NCI-H128 (cell line): ENCODE data around the gene CENPP.

Source experiments
- DNase-seq: peaks from one replicate; lab custom pipeline; 2025; ENCODE audit not compliant: unreplicated experiment; lab: John Stamatoyannopoulos, UW

CENPP gene

DNA sequence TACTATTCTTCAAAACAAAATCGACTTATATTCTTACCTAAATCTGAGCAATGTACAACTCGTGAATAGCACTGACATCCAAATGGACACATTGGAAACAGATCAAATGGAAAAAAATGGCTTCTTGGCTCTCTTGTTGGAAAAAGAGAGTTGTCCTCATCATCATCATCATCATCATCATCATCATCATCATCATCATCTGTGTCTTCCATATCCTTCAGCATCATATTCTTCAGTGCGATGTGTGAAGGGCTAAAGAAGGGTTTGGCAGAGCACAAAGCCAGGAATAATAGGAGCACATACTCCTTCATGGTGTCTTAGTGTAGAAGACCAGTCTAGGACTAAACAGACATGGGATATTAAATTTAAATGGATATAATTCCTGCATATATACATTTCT is 148.8 kb downstream of the CENPP start:
- DNase-seq: no peak

DNA sequence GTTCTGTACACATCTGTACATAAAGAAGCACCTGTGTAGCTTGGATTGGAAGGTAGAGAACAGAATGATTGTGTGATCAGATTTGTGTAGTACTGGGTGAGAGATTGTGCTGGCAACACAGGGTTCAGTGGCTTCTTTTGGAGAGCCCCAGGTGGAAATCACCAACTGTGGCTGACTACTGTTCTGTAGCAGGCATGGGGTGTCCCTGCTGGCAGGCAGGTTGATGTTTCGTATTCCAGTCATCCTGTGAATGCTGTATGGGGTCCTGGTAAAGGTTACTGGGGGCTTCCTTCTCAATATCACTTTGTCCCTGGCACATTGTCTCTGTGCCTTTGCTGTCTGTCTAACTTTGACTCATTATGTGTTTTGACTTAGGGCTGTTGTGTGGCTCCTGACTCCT is 151.2 kb downstream of the CENPP start:
- no peak for DNase-seq

DNA sequence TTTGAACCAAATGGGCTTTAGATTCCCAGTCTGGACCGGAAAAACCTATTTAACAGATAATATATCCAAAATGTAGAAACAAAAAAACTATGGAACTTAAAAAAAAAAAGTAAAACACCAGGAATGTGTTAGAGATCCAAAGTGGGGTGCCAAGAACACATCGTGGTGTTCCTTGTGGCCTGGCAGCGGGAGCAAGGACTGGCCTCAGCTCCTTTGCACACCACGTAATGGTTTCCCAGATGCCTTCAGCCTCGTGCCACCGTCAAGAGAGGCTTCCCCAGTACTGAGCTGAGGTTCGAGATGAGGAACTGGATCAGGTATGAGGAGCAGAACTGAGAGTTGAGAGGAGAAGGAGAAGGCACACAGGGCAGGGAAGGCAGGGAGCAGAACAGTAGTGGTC is 153.0 kb downstream of the CENPP start:
- no peak for DNase-seq

DNA sequence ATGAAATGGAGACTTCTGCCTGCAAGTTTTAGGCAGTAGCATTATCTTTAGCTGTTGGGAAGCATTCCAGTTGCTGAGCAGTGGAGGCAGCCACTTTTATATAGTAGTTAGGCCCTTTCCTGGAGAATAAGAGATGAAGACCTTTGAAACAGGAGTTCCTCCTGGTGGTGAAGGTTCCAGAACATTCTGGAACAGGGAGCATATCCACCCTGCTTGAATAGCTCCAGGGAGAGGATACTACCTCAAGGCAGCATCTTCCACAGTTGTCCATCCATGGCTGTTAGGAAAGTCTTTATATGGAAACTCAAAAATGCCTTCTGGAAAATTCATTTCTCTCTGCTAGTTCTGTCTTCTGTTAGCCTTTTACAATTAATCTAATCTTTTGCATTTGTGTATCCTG is 153.6 kb downstream of the CENPP start:
- no peak for DNase-seq

DNA sequence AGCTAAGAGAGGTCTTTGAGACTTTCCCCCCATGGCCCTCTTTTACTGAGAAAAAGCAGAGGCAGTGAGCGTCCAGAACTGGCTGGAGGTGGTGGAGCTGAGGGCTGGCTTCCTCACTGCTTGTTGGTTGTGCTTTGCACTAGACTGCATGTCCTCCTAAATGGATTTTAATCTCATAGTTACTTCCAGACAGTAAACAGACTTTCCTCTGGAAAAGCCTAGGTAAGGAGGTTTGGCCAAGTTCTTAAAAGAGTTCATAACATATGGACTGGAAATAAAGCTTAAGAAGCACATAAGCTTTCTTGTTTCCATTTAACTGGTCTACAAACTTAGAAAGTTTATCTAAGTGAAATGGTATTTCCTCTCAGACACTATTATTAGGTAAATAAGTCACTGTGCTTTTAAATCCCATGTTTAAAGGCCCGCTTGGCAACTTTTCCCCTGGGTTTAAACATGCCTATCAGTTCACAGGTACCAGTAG is 154.6 kb downstream of the CENPP start:
- no peak for DNase-seq

DNA sequence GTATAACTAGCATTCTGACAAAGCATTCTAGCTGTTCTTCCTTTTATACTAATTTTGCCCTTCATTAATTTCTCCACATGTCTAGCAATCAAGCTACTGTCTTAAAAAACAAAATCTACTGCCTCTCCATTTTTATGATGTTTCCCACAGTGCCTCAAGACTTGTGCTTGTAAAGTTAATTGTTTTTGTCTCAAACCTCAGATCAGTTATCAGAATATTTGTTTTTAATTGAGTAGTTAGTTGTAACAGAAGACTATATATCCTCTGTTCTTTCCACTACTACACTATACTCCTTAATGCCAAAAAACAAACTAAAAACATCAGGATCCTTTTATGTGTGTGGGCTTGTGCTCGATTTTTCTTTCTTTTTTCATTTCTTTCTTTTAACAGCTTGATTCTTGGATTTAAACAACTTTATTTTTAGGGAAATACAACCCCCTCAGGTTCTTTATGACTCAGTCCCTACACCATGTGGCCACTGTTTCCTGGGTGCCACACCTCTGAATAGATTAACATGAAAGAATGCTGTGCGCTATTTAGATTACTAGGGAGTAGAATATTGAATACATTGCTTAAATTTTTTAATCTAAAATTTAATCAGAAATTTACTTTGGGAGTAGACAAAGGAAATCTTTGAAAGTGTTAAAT is 155.4 kb downstream of the CENPP start:
- DNase-seq: no peak

DNA sequence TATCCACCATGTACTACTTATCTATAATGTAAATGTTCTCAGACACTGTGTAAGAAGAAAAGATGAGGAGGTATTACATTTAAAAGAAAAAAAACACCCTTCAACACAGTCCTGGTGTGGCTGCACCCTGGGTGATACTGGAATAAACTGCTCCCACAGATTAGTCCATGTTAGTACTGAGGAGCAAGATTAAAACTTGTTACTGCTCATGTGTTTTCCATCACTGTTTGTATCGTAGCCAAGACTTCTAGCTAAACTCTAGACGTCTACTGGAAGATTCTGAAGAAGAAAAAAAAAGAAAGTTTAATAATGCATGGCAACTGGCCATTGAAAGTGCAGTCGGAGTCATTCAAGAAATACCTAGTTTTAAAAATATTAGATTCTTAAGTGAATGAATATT is 156.6 kb downstream of the CENPP start, which contains the start of gene ASPN:
TSS of gene ASPN (minus strand) at position 178 of the 400 bp plus-strand sequence.
- DNase-seq: no peak

DNA sequence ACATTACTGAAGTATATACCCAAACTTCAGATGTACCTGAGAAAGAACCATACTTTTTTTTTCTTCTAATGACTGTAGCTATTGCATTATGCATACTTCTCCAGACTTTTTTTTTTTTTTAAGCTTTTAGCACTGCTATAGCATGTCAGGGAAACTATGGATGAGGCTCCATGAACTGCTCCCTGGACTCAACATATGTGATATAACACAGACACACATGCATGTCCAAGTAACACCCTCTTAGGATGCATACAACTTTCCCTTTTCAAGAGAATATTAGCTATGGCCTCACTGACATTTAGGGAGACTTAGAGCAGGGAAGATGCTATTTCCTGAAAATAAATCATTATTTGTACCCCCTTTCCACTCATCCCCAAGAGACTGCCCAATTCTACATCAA is 157.1 kb downstream of the CENPP start:
- no peak for DNase-seq

DNA sequence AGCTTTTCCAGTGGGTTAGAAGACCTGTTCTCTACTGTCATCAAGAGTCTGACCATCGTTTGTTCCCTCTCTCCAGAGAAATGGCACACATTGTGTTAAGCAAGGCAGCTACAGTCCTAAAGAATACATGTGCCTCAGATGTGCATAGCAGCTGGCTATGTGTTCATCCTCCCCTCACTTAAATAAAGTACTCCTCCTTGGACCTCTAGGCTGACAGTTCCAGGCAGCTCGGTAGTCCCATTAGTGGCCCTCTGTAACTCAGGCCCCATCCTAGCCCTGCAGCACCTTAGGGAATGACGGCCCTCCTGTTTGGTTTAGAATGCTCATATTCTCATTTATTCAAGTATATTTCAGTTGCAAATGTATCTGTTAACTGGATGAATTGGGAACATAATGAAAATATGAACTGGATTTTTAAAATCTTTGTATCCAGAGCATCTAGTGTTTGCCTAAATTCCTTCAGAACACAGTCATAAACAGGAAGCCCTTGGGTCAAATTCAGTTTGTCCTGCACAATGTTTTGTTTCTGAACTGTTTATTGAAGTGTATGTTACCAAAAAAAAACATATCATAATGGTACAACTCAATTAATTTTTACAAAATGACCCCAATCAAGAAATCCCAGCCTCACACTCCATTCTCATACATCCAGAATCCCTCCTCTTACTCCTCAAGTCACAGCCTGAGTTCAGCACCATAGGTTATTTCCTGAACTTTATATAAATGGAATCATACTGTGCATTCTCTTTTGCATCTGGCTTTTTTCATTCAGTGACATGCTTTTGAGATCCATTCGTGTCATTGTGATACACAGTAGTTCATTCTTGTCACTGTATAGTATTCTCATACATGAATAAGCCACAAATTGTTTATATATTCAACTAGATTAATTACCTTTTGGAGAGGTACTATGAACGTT is 158.1 kb downstream of the CENPP start:
- no peak for DNase-seq

DNA sequence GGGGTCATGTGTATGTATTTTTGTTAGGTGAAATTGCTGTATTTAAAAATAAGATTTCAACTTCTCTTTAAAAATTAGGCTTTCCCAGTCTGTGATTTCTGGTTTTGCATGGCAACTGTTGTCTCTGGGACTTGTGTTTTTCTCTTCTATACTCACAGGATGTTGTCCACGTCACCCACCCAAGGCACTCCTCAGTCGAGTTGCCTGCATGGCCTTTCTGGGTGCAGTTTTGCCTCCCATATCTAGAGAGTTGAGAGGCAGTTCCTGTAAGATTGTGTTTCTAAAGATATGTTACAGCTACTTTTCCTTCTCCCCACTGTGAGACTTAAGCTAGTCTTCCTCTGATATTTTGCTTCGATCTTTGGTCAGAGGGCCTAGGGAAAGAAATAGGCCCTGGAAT is 158.8 kb downstream of the CENPP start:
- no peak for DNase-seq

DNA sequence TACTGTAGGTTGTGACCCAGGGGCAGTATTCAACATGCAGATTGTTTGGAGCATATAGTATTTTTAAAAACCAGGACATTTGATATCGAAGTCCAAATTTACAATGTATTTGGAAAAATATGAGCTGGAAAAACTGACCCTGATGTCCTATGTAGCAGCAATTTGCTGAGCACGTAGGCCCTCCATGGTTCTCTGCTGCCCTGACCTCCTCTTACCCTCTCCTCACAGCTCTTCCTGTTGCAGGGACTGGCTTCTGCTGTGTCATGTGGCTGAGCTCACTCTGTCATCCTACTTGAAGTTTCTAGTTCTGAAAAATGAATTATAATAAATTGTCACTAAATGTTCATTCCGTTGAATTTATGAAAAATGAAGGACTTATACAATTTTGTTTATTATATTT is 160.6 kb downstream of the CENPP start:
- DNase-seq: no peak

DNA sequence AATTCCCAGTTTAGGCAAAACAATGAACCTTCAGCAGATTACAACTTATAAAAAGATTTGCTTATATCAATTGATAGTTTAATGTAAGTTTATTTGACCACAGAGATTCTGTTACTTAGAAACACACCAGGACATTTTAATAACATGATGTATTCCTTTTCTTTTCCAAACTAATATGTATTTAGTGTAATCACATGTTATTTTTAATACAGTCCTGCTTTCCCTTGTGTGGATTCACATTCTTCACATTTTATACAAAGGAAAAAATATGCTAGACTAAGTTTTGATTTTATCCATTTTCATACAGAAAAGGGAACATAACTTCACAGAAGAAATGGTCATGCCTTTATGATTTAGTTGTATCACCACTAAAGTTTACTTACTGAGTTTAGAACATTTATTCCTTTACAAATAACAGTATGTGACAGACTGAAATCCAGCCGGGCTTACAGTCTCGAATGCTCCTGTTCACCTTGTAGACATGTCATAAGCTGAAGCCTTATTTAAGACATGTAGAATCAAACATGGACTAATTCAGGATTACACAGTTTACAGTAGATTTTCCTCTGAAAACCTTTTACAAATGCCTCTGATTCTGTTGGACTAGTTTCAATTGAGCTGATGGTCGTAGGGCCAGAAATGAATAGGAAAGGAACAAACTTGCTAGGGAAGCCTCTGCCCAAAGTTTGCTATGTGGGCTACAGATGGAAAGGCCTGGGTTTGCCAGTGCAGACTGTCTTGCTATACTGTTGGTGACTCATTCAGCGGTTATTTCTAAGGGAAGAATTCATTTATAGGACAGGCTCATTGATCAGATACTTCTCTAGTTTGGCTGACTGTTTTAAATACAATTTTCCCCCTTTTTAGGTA is 163.2 kb downstream of the CENPP start:
- DNase-seq: no peak

DNA sequence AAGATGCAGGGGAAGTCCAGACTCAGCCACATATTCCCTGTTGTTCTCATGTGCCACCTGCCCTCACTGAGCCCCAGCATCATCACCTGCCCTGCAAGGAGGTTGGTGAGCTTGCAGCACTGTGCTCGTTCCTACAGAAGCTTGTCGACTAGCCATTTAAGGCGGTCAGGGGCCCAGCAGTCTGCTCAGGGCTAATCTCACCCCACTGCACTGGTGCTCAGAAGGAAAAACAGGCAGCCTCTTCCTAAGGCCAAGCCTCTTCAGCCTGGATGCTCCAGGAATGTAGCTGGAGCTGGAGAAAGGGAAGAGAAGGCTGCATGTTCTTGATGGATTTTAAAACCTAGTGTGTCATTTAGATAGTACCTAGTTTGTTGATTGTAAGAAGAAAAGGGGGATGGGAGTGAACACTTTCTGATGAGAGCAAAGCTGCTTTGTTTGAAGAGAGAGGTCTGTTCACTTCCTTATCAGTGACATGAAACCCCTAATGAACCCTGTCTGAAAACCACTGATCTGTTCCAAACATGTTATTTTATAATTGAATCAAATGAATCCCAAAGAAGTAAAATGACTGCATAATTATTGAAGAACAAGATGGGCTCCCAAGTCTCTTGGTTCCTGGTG is 167.1 kb downstream of the CENPP start:
- no peak for DNase-seq

DNA sequence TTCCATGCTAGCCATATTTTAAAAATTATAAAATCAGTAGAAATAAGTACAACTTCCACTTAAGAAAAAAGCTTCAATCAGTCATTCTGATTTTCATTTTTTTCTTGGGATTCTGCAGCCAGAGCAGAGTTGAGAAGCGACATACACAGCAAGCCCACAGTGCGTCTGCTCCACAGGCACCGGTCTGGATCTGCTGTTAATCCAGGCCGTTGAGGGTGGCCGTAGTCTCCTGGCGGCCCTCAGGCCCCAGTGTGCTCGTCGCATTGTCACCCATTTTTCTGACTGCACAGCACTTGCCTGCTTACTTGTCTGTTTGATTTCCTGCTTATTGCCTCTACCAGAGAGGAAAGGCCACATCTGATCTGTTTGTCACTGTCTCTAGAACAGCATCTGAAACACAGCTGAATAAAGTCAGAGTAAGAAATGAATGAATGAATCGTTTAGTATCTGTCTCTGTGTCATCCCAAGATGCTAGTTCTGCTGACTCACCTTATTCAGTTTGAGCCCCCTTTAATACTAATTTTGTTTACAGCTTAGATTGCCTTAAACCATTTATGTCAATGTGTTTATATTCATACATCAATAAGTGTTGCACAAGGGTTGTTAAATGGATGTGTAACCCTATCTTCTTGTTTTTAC is 168.1 kb downstream of the CENPP start:
- no peak for DNase-seq

DNA sequence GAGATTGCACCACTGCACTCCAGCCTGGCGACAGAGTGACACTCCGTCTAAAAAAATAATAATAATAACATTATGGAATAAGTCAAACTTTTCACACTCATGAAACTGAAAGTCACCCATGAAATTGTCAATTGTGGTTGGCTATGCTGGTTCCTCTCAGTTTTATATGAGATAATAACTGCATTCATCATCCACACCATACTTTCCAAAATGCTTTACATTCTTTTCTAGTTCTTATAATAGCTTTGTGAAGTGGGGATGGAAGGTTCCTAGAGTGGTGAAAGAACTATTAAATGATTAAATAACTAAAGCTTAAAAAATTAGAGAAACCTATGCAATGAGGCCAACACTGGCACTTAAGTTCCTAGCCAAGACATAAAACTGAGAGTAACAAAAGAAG is 169.1 kb downstream of the CENPP start:
- no peak for DNase-seq

DNA sequence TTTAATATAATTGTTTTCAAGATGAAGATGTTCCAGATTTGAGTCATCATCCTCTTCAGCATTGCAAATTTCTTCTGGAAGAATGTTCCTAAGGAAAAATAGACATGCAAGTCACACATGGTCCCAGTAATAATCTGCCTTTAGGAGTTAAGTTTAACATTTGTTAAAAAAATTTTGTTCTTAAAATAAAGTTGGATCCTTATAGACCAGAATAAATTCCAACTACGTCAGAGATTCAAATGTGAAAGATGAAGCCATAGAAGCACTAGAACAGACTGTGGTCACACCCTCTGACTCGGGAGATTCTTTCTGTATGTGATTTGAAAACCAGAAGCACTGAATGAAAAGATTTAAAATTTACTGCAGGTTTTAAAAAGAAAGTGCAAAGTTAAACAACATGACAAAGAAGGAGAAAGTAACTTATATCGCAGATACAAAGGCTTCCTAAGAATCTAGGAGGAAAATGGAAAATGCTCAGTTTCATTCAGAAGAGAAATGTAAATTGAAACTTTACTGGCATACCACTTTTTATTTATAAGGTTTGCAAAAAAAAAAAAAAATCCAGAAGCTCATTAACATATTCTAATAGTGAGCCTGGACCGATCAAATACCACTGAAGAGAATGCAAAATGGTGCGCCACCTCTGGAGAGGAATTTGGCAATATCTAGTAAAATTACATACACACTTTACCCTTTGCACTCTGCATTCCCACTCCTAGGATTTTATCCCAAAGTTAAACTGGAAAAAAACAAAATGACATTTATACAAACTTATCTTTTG is 170.8 kb downstream of the CENPP start:
- no peak for DNase-seq

DNA sequence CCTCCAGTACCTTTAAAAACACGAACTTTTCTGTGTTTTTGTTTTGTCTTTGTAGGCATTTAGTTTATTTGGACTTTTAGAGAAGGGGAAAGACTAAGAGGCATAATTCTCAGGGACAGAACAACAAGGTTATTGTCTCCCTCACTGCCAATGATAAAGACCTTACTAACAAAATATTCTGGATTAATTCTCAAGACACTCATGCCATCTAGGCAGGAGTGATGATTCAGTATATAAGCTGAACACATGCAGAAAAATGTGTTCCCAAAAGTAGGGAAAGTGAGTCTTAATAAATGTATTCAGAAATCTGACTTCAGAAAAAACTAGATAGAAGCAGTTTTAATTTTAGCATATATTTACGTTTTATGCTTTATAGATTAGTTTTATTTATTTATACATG is 173.9 kb downstream of the CENPP start:
- no peak for DNase-seq

DNA sequence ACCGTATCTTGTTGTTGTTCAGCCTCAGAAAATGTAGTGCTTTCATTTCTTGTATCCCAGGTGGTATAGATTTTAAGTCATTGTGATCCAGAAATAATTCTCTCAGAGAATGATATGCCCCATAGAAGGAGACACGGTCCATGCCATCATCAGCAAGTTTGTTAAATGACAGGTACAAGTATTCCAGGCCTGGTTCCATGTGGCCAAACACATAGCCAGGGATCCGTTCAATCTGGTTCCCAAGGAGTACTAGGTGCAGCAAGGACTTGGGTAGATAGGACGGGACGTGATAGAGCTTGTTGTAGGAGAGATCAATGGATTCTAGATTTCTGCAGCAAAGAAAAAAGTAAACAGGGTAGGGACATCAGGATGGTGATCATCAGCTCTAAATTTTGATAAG is 175.0 kb downstream of the CENPP start:
- DNase-seq: no peak

DNA sequence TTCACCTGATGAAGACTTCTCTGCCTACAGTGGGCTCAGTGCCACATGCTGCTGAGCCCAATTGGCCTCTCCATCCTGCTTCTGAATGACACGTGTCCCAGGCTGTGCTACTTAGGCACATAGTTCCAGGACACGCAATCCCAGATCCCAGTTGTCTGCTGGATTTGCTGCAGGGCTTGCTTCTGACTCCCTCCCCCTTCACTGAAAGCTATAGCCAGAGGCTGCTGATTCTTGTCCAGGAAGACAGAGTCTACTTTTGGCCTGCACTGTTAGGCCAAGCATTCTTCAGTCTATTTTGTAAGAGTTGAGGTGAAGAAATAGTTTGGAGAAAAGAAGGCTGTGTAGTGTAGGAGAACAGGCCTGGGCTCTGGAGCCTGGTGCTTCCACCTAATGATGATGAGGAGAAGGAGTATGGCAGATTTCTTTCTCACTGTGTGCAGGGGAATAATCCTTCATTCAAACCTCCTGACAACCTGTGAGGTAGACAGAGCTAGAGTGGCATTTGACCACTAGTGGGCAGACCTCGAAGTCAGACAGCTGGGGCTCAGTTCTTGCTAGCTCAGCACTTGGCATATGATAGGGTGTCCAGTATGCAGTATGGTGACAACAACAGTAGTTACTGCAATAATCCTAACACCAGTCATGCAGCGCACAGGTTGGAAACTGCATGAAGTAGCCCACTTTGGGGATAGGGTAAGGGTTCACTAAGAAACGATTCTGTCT is 176.1 kb downstream of the CENPP start:
- no peak for DNase-seq
